GM18873 (cell line): ENCODE data around the gene SPATA12.
"Not testable (repeated sequence)": the region's sequence is repeated elsewhere in the genome, so short reads cannot be mapped to it uniquely, and the experiment has no call there.

Source experiments
- ATAC-seq: cut with Tn5 transposase; IDR thresholded peaks from one replicate; pipeline ENCODE4 v1.9.1; 2021; ENCODE audit warnings: mild to moderate bottlenecking, moderate library complexity, moderate number of reproducible peaks; ENCODE audit not compliant: unreplicated experiment, low FRiP score

SPATA12 gene

DNA sequence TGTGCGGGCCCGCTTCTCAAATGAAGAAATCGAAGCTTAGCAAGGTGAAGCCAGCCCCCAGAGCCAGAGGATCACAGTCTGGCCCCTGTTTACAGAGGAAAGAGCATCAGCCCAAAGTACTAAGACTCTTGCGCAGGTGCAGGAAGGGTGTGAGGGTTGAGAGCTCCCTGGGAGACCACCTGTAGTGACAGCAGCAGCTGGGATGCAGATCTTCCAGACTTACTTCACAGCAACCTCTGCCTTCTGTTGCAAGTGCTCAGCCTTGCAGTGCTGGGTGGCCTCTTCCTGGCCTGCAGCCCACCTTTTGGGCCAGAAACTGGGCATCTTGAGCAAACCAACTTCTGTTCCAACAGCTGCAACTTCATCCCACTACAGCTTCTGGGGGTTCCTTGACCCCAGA, 19.7 kb downstream of the SPATA12 start:
- ATAC-seq: no peak

DNA sequence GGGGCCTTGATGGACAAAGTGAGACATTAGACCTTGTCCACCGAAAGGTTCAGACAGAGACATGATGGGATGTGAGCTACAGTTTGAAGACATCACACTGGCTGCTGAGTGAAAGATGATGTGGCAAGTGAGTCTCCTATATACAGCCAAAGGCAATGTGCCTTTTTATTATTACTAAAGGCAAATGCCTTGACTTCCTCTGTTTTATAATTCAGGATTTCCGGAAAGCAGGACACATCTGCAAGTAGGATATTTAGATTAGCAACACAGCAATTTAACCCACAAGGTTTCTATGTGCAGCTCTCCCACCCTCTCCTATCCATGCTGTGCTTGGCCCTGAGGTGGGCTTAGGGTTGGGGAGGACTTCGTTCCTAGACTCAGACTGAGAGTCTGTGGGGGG, 20.7 kb downstream of the SPATA12 start:
- ATAC-seq: no peak

DNA sequence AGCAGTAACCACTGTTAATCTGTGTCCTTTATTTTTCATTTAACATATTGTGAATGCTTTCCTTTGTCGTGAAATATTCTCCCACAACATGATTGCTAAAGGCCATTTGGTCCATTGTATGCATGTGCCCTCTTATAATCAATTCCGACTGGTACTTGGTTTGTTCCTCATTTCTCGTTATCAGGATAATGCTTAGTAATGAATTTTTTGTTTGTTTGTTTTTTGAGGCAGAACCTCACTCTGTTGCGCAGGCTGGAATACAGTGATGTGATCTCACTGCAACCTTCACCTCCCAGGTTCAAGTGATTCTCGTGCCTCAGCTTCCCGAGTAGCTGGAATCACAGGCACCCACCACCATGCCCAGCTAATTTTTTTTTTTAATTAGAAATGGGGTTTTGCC, 22.0 kb downstream of the SPATA12 start:
- ATAC-seq: no peak

DNA sequence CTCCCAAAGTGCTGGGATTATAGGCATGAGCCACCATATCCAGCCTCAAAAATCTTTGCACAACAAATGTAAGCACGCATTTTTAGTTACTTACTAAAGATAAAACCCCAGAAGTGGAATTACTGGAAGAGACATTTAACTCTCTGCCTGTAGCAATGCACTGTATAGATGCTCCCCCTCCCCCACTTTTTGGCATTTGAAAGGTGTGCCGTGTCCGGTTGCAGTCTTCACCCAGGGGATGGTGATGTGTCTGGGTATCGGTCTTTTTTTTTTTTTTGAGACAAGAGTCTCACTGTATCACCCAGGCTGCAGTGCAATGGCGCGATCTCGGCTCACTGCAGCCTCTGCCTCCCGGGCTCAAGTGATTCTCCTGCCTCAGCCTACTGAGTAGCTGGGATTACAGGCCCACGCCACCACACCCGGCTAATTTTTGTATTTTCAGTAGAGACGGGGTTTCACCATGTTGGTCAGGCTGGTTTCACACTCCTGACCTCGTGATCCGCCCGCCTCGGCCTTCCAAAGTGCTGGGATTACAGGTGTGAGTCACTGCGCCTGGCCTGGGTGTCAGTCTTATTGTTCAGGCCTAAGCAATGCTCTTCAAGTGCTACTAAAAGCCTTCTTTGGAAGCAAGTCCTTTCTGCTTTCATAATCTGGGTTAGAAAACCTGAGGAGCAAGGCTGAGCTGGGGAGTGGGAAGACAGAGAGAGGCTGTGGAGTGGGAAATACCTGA, 23.0 kb downstream of the SPATA12 start:
- ATAC-seq: not testable (repeated sequence)

DNA sequence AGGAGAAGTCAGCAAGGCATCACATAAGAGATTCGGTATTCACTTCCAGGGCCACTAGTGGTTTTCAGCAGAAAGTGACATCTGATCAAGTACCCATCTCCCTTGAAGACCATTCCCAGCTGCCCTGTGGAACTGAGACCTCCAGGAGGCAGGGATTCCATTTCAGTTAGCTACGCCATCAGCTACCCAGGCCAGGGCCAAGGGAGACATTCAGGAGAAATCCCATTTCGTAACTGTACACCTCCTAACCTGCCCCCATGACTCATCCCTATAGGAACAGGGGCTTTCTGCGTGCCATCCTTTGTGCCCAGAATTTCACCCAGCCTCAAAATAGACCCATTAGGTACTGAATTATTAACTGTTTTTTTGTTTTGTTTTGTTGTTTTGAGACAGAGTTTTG, 24.7 kb downstream of the SPATA12 start:
- ATAC-seq: no peak

DNA sequence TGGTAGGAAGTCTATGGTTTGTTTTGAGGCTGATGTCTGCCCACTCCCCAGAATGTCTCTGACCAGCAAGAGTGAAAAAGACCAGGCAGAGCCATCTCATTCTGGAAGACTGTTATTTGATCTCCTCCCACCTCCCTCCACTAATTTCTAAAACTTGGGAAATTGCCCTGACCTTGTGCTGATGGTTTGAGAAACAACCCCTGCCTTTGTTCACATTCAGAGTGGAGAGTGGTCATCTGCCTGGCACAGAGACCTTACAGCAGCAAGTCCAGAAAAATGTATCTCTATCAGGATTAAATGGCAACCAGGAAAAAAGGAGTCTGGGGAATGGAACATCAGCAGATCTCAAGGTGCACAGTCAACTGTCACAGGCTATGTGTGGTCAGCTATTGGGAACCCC, 25.7 kb downstream of the SPATA12 start:
- no peak for ATAC-seq

DNA sequence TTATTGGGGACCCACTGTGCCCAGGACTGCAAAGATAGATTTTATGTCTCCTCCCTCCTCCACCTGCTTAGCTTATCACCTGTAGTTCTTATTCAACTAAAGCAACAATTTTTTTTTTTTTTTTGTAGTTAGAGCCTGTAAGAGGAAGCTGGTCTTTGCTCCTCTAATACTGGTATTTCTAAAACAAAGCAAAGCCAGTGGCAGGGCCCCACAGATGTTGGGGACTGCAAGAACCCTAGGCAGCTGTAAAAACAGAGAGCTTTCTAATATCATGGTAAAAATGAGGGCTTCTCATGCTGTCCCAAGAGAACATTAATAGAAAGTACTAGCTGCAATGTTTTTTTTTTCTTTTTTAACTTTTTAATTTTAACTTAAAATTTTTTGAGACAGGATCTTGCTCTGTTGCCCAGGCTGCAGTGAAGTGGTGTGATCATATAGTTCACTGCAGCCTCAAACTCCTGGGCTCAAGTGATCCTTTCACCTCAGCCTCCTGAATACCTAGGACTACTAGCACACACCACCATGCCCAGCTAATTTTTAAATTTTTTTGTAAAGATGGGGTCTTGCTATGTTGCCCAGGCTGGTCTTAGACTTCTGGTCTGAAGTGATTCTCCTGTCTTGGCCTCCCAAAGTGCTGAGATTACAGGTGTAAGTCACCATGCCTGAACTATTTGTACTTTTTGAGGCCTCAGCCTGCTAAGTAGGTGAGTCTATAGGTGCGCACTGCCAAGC, 27.1 kb downstream of the SPATA12 start:
- no peak for ATAC-seq

DNA sequence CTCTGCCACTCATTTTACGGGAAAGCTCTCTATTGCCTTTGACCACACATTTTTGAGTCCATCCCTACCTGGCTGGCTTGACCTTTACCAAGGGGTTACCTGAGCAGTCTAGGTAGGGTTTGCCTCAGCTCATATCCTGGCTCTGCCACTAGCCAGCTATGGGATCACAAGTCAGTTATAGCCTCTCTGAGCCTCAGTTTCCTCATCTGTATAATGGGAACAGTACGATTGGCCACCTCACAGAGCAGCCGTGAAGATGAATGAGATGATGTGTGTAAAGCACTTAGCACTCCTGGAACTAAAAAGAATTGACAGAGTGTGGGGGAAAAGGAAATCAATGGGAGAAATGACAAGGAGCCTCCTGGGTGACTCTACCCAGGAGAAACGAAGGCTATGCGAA, 28.0 kb downstream of the SPATA12 start:
- no peak for ATAC-seq

DNA sequence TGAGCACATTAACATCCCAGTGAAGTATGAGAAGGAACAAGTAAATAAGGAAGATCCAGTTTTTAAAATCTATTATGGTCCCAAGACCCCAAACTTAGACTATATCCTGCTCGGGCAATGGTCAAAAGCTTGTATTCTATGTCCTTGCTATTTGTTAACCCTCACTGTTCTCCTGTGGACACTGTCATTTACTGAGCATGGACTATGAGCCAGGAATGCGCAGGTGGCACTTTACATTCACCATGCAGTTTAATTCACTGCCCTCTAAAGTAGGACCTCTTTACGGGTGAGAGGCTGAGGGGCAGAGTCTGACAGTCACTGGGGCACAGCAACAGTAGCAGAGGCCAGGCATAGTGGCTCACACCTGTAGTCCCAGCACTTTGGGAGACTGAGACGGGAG, 28.6 kb downstream of the SPATA12 start:
- no peak for ATAC-seq

DNA sequence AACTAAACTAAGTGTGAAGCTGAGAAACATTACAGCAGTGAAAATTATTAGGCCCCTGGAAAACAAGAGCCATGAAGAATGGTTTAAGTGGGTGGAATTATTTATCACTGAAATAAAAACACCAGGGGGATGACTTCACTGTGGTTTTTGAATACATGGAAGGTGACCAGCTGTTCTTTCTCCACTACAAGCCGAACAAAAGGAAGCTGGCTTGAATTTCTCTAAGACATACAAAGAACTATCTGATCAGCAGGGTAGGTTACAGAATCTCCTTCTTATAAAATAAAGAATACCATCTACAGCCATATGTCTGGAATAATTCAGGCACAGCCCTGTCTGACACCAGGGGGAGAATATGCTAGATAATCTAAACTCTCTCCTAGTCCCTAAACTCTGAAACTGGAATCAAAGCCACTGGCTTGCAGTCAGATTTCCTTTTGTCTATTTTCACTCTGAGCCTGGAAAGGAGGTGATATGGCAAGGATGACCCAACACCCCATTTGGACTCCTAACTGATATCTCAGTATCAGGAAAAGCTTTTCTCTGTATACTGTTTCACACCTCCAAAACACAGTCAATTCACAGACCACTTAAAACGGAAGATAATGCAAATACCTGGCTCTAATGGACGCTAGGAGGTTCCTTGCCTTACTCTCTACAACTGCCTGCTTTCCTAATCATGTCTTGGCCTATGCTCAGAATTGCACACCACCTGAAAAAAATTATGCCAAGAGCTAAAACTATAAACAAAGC, 31.2 kb downstream of the SPATA12 start:
- ATAC-seq: no peak

DNA sequence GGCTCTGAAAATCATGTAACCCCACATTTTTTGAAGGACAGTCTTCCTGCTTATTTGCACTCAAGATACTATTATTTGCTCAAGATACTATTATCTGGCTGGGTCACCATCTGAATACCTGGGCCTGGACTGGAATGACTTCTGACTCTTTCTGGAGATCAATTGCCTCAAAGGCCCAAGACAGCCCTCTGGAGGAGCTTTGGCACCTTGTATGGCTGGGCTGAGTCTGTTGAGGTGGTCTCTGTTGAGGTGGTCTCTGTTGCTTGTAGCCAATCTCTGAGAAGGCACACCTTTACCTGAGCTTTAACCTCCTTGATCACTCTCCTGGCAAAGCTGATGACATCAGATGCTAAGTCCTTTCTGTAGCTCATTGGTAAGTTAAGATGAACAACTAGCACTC, 33.0 kb downstream of the SPATA12 start:
- no peak for ATAC-seq

DNA sequence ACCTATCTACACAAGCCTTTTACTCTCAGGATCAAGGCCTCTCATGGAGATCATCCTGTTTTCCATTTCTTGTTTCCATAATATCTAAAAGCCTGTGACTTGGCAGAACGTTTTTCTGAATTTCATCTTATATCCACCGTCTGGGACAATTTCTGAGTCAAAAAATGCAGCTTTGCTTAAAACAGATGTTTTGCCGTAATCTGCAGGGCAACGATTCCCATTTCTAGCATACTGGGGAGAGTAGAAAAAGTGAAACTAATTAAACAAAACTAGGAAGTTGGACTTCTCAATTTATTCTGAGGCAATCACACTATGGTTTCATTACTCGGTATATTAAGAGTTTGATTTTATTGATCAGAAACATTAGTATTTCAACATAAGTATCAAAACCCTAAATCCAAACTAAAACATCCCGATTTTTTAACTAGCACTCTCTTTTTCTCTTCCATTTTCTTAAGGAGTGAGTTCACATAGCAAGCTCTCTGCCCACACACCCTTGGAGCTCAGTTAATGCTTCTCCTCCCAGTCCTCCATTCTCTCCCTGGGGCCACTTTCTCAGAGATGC, 33.6 kb downstream of the SPATA12 start:
- no peak for ATAC-seq

DNA sequence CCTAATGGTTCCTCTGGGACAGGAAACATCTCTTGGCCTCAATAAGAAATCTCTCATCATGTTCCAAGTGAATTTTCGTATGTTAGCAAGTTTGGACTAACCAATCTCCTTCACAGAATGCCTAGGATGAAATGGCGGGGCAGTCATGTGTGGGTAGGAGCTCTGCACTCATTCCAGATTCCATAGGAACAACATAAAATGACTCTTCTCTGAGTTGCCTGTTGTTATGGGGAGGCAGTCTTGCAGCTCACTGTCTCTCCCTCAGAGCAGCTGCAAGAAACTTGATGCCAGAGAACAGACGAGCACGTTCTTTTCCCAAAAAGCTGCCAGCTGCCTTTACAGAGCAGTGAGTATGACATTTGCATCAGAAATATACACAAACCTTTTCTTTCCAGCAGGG, 34.1 kb downstream of the SPATA12 start:
- no peak for ATAC-seq

DNA sequence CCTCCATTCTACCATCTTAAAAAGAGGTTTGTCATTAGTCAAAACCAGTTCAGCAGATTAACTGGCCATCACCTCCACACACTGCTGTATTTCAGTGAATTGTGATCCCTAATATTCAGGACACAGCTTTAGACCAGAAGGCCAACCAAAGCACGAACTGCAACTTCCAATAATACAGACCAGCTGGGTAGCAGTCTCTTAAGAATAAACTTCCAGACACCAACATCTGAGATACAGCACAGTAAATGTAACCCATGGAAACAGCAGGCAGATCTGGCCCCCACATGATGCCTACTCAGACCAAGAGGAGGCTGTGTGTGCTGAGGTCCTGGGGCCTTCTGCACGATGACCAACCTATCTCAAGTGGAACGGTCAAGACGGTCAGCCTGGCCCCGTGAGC, 34.9 kb downstream of the SPATA12 start:
- ATAC-seq: no peak

DNA sequence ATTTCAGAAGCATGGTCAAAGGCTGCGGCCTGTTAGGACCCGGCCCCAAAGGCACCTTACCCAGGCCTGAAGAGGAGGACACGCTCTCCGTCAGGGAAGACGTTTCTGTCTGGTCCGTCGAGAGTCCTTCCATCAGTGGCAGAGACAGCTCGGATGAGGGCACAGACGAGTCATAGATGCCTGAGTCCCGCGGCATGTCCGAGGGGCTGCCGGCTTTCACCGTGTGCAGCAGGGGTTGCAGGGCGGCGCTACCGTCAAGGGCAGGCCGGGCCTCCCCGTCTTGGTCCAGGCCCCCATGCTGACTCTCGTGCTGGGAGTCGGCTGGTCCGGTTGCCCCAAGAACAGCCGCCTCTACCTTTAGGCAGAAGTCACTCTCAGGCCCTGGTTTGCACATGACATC, 37.1 kb downstream of the SPATA12 start:
- no peak for ATAC-seq

DNA sequence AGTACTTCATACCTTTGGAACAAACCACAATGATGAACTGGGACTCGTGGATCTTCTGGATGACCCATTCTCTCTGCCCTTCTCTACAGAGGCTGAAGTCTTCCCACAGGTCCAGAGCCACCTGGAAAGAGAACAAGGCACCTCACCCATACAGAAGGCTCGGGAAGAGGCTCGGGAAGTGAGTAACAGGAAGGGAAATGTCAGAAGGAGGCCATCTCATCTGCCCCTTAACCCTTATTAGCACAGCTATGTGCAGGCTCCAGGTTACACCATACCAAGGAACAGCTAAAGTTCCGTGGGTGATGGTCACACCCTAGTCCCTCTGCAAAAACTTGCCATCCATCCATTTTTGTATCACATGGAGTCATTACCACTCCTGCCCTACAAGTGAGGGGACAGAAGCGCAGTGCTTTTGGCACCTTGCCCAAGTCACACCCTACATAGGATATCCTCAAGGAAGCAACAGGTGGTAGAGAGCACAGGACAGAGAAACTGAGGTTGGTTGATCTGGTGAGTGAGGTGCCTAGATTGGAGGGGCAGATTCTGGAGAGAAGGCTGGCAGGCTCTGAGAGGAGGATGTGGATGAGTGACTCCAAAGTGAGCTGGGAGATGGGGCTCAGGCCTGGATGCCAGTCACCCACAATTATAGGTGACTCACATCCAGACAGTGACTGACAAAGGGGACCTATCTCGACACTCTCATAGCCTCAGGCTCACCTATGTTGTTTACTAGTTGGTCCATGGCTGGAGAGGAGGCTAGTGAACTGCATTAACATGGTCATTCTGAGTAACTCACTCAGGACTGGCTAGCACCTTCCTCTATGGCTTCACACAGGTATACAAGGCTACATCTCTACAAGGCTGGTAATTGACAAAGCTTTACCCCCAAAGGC, 38.2 kb downstream of the SPATA12 start:
- no peak for ATAC-seq

DNA sequence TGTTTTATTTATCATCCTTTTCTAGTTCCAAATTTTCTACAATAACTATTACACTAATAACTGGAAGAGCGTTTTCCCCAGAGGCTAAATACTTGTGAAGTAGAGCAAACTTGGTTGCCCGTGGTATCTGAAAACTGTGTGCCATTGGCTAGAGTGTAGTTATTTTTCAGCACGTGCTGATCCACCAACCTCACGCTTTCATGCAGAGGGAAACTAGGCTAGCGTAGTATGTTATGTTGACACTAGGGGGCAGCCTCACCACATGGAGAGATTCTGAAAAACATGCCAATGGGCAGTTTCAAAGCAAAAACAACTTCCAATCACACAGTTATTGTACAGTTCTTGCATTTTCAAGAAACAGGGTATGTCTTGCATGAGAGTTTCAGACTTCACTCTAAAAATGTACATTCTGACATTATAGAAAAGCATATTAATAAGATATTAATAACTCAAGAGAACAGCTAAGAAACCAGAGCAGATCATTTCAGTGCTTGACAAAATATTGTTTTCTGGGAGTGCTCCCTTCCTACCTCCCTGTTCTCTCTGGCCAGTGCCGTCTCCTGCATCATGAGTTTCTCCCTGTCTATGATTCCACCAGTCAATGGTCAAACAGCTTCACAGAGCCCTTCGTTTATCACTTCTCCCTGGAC, 39.7 kb downstream of the SPATA12 start:
- ATAC-seq: no peak

DNA sequence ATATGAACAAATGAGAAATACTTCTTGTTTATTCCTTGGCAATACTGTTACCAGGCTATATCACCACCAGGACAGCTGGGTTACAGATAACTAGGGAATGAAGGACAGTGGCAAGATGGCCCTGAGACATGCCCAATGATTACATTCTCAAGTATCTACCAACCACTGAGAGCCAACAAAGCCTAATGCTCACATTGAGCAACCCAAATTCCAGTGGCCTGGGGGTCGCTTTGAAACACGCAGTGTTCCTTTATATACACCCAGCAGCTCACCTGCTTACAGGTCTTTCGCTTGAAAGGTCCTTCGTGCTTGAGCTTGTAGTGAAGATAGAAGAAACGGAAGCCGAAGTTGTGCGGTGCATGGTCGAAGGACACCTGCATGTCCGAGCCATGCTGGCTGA, 45.1 kb downstream of the SPATA12 start:
- no peak for ATAC-seq

DNA sequence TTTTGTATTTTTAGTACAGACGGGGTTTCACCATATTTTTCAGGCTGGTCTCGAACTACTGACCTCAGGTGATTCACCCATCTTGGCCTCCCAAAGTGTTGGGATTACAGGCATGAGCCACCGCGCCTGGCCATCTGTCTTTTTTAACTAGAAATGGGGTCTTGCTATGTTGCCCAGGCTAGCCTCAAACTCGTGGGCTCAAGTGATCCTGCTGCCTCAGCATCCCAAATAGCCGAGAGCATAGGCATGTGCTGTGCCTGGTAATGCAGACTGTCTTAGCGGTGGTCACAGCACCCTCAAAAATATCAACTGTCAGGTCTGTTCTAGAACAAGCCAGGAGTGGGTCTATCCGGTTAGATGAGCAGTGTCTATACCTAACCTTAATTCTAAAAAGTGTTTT, 48.2 kb downstream of the SPATA12 start:
- ATAC-seq: no peak
